Right atrium auricular region (tissue), 2 donors: Measurements from ENCODE around the gene ARHGEF1. TPM values are rescaled to one million over a fixed set of nuclear protein-coding genes. Genes with fewer than 3 reads are reported as not detected.

Experiments
- DNase-seq: peaks from one replicate; pipeline ENCODE4 v3.0.0-alpha.2; 2019; ENCODE audit warnings: low spot score
- H3K27ac ChIP-seq, 2 donors: fragments of 200-600 bp; sonication (generic); 1 replicate in 1 of 2; 2 replicates in 1 of 2; pipeline ENCODE4 v1.5.1; 2016 to 2019
- H3K27me3 ChIP-seq, 2 donors: fragments of 200-600 bp; sonication (generic); one replicate each; pipeline versions ENCODE4 v1.5.1 to v1.6.0; 2017 to 2019
- H3K36me3 ChIP-seq: fragments of 200-600 bp; sonication (generic); one replicate; pipeline ENCODE4 v1.5.1; 2016
- H3K4me1 ChIP-seq, 2 donors: fragments of 200-600 bp; sonication (generic); one replicate each; pipeline versions ENCODE4 v1.5.1 to v1.6.0; 2017 to 2019
- H3K4me3 ChIP-seq, 2 donors: fragments of 200-600 bp; sonication (generic); 1 replicate in 1 of 2; 2 replicates in 1 of 2; pipeline ENCODE4 v1.5.1; 2017 to 2019; ENCODE audit warnings: mild to moderate bottlenecking in 1 of 2, moderate library complexity in 1 of 2
- H3K9me3 ChIP-seq, 2 donors: fragments of 200-600 bp; sonication (generic); one replicate each; pipeline ENCODE4 v1.5.1; 2019
- CTCF ChIP-seq, 2 donors: fragments of 200-600 bp; sonication (generic); IDR thresholded peaks; one replicate each; pipeline ENCODE4 v1.5.1; 2019; ENCODE audit warnings: antibody characterized with exemption in 2 of 2
- total RNA-seq, 2 donors: library from RNA; depleted of rRNA; stranded (reverse); fragments of >200 nt; gene quantifications; one replicate each; pipeline ENCODE4 v1.1.0, GENCODE V29; 2016

ARHGEF1 gene
- total RNA-seq, 2 donors from 2014 or later, result 27.3 to 45.8 TPM

DNA sequence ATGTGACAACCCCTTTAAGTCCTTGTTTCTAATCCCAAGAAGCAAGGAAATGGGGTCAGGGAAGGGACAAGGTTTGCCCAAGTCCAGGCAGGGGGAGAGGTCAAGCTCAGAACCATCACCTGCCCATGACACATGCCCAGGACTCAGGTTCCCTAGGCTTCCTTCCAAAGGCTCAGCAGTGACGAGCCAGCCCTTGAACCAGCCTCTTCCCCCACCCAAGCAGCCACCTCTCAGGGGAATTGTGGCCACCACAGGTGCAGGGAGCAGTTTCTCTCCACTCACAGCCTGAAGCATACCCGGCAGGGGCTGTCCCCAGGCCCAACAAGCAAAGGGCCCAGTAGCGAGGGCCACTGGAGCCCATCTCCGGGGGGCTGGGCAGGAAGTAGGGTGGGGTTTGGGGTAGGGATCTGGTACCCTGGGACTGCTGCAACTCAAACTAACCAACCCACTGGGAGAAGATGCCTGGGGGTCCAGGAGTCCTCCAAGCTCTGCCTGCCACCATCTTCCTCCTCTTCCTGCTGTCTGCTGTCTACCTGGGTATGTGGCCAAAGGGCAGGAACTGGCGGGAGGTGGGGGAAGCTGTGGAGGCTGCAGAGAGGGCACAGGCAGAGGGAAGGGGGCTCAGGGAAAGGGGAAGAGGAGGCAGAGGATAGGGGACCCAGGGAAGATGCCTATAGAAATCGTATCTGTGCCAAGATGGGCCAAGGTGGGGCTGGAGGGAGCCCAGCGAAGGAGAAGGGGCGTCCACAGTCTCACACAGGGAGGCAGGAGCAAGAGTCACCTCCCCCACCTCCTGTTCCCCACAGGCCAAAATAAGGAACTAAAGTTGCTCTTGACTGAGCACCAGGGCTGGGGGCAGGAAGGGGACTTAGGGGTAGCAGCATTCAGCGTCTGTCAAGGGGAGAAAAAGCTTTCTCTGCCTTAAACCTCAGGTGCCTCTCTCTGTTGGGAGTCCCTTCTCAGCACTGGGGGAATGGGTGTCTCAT lies 5.8 kb upstream of the ARHGEF1 start, which contains the start of gene CD79A:
TSS of gene CD79A (plus strand) at position 433 of the 986 bp plus-strand sequence. CDS start at position 459, 26 bp downstream.
- no peaks in the 10 kb centered on the region for H3K4me1 ChIP-seq
- peaks cover 4% of the 10 kb centered on the region for H3K36me3 ChIP-seq
- no peak within 1 kb of the TSS for H3K27ac ChIP-seq
- DNase-seq, result no peak
- H3K27me3 ChIP-seq, result no peaks in the 10 kb centered on the region
- no peaks in the 10 kb centered on the region for H3K9me3 ChIP-seq
- no peak within 1 kb of the TSS for H3K4me3 ChIP-seq
- TF ChIP-seq CTCF (IDR thresholded peaks at IDR 0.05), result no peak

DNA sequence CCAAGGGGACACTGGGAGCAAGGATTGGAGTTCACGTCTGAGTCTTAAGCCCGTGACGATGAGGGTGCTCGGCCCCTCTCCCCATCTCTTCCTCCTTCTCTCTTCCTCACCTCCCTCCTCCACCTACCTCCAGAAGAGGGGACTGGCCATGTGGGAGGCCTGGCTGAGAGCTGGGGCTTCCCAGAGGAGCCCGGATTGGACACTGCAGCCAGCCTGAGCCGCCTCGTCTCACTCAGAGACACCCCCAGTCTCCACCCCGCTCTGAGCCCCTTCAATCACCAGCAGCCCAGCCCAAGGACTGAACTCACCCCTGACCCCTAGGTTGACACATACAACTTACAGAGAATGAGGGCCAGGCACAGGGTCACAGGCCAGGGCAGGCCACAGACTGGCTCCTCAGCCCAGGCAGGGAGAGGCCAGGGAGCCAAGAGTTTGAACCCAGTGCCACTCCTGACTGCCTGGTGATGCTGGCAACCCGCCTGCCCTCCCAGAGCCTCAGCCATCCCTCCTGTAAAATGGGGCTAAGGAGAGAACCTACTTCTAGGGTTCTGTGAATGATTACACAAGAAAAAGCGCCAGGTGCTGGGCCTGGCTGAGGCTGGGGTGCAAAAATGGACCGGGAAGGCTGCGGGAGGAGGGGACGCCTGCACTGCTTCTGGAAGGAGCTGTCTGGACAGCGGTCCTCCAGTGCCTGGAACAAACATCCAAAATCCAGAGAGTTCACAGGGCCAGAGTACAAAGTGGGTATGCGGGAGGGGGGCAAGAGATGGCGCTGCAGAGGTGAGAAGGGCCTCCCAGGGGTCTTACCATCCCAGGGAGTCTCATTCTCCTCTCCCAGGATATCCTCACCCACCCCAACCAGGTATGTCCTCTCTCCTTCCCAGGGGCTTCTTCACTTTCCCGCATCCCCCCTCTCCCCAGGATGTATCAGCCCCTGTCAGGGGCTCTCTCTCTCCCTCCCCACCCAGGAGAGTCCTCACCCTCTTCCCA lies 4.8 kb upstream of the ARHGEF1 start:
- DNase-seq, result no peak
- peaks cover 0 to 5% of the 10 kb centered on the region in 2 donors for H3K4me1 ChIP-seq
- H3K27ac ChIP-seq, result no peak overlapping the region

GRCh38 chr19:41879080-41879479 lies 3.9 kb upstream of the ARHGEF1 start:
- no peaks in the 10 kb centered on the region for H3K36me3 ChIP-seq
- no peaks in the 10 kb centered on the region for H3K9me3 ChIP-seq
- TF ChIP-seq CTCF (IDR thresholded peaks at IDR 0.05), result no peak
- H3K27me3 ChIP-seq, result no peaks in the 10 kb centered on the region
- no peak overlapping the region for H3K27ac ChIP-seq
- H3K4me1 ChIP-seq, result peaks cover 0 to 5% of the 10 kb centered on the region in 2 donors
- no peak for DNase-seq
- no peak overlapping the region for H3K4me3 ChIP-seq

More for the DNA sequence above, 4.8 kb upstream of the ARHGEF1 start:
- Histone ChIP-seq H3K4me3 (no peak overlapping the region), H3K36me3 (no peaks in the 10 kb centered on the region), H3K9me3 (no peaks in the 10 kb centered on the region), H3K27me3 (no peaks in the 10 kb centered on the region)
- no peak for TF ChIP-seq CTCF (IDR thresholded peaks at IDR 0.05)

GRCh38 chr19:41879670-41880328 lies 3.2 kb upstream of the ARHGEF1 start:
- Histone ChIP-seq H3K27me3 (no peaks in the 10 kb centered on the region), H3K36me3 (no peaks in the 10 kb centered on the region), H3K27ac (no peak overlapping the region), H3K9me3 (no peaks in the 10 kb centered on the region), H3K4me3 (no peak overlapping the region), H3K4me1 (peaks cover 0 to 9% of the 10 kb centered on the region in 2 donors)
- no peak for TF ChIP-seq CTCF (IDR thresholded peaks at IDR 0.05)
- DNase-seq, result no peak

DNA sequence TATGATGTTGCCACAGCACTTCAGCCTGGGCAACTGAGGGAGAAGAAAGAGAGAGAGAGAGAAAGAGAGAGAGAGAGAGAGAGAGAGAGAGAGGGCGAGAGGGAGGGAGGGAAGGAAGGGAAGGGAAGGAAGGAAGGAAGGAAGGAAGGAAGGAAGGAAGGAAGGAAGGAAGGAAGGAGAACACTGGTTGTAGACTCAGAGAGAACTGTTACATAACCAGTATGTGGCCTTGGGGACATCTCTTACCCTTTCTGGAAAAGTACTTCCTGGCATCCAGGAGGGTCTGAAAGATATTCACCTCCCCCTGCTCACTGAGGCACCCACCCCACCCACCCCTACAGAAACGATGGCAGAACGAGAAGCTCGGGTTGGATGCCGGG lies 2.7 kb upstream of the ARHGEF1 start:
- no peak for TF ChIP-seq CTCF (IDR thresholded peaks at IDR 0.05)
- no peaks in the 10 kb centered on the region for H3K27me3 ChIP-seq
- no peaks in the 10 kb centered on the region for H3K36me3 ChIP-seq
- H3K27ac ChIP-seq, result no peak overlapping the region
- no peak overlapping the region for H3K4me3 ChIP-seq
- H3K9me3 ChIP-seq, result no peaks in the 10 kb centered on the region
- DNase-seq, result no peak
- peaks cover 0 to 15% of the 10 kb centered on the region in 2 donors for H3K4me1 ChIP-seq
